HG03558 (cell line): Measurements from ENCODE around the gene ATP1A2.

Source experiments
- ATAC-seq: cut with Tn5 transposase; IDR thresholded peaks from one replicate; pipeline ENCODE4 v1.9.1; 2021; ENCODE audit warnings: moderate number of reproducible peaks; ENCODE audit not compliant: unreplicated experiment; ENCODE audit errors: extremely low read depth

ATP1A2 gene

DNA sequence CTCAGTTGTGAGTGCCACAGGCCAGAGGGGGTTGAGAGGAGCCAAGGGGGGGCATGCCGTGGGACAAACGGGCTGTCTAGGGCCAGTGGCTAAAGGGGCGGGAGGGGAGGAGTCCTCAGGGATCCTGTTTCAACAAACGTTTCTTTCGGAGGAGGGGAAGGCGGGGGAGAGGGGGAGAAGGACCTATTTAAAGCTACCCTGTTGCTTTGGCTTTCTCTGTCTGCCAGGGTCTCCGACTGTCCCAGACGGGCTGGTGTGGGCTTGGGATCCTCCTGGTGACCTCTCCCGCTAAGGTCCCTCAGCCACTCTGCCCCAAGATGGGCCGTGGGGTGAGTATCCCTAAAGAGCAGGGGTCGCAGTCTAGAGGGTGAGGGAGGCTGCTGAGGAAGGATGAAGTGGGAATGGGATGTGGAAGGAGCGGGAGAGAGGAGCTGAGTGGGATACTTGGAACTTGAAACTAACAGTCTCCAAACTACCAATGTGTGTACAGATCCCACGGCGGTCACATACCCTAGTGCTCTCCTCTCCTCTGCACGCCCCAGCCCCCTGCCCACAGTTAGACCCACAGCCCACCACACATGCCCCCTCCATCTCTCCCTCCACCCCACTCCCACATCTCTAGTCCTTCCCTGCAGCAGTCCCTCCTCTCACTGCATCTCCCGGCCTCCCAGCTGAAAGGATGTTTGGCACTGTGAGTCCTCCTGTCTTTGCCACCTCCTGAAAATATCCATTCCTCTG lies at the start of gene ATP1A2:
TSS of gene ATP1A2 (plus strand) at position 215 of the 738 bp plus-strand sequence. CDS start at position 318, 103 bp downstream.
- no peak for ATAC-seq

DNA sequence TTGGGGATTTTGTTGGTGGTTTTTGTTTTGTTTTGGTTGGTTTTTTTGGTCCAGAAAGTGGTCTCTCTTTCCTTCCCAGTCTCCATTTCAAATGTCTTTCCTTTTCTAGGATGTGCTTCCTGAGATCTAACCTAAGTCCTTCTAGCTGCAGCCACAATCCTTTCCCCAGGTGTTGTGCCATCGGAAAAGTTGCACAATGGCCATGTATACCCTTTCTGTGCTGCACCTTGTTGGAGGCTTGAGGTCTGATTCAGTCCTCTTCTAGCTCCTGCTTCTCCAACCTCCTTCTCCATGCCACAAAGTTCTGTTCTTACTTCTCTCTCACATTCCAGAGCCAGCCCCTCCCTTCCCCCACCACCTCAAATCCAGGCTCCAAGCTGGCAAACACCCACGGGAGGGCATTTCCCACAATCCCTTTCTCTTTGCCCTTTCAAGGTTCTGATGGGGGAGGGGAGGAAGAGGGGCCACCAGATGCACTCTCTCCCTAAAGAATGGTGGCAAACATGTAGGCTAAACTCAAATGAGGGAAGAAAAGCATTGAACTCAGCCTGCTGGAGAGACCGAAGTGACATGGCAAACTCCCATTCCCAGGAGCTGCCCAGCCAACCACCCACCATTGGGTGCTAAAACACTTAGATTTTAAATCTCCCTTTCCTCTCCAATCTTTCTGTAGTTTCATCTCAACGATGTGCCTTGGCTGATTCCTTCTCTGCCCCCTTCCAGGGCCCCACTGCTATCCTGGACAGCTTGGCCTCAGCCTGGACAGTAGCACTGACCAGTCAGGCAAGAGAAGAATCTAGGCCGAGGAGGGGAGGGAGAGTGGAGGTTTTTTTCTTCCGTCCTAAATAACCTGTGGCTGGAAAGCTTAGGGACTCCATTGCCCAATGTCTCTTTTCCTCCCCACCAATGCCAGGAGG lies 48.5 kb upstream of the ATP1A2 start:
- ATAC-seq: no peak

DNA sequence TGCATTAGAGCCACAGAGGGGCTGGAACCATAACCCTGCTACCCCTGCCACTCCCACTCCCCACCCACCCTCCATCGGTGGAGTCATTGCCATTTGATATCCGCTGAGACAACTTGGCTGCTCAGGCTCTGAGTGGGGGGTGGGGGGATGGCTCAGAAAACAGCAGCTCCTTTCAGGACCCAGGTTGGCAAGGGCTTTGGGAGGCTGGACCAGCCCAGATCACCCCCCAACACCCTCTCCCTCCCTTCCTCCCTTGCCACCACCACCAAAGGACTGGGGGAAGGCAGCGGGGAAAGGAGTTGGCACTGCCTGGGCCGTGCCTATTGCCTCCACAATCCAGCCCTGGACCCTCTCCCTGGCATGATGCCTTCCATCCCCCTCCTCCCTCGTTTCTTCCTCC lies 47.3 kb upstream of the ATP1A2 start:
- no peak for ATAC-seq

DNA sequence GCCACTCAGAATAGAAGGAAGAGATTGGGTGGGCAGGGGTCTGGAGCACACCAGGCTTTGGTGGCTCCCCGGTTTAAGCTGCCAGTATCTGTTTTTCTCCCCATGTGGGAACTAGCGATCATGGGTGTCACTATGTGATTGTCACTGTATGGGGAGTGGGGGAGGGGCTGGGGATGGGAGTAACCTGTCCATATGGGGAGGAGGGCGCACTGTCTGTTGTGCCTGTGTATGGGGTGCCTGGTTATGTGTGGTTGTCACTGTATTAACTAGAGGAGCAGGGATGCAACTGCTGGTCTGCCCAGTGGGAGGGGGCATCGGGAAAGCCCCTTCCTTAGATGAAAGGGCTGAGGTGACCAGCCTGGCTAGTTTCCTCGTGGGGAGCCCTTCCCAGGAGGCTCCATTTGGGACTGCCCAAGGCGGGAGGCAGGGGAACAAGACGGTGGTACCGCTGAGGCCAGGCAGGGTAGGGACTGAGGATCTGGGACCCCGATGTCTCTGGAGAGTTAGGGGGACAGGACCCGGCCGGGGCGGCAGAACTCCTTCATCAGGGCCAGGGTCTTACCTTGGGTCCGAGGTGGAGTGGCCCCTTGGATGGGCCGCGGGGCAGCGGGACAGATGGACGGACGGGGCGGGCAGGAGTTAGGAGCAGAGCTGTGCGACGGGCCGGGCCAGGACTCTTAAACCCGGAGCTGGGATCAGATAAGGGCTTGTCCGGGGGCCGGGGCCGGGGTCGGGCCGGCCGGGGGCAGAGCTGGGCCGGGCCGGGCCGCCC lies 45.9 kb upstream of the ATP1A2 start, which contains the start of gene KCNJ10:
TSS of gene KCNJ10 (minus strand) at position 701 of the 772 bp plus-strand sequence. CDS start 27,628 bp downstream, outside the sequence.
- ATAC-seq: no peak

GRCh38 chr1:160070243-160071163 lies 45.1 kb upstream of the ATP1A2 start:
- no peak for ATAC-seq

GRCh38 chr1:160071289-160071688 lies 44.3 kb upstream of the ATP1A2 start:
- no peak for ATAC-seq

DNA sequence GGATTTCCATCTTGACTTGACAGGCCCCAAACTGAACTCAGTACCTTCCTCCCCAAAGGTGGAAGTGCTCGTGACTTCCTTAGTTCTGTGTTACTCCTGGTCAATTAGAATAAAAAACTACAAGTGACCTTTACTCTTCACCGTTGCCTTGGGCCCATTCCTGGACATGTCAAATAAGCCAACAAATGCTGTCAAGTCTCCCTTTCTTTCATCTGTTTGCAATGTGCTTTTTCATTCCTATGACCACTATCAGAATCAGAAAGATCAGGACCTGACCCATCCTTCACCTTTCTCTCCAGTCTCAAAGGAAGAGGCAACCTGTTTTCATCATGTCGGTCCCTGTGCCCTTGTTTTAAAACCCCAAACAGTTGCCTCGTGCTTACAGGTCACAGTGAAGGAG lies 40.7 kb upstream of the ATP1A2 start:
- no peak for ATAC-seq

- no peak for ATAC-seq
These were observed 39.7 kb upstream of the ATP1A2 start for GRCh38 chr1:160075836-160076235.

GRCh38 chr1:160076295-160076694 lies 39.3 kb upstream of the ATP1A2 start:
- ATAC-seq: no peak

DNA sequence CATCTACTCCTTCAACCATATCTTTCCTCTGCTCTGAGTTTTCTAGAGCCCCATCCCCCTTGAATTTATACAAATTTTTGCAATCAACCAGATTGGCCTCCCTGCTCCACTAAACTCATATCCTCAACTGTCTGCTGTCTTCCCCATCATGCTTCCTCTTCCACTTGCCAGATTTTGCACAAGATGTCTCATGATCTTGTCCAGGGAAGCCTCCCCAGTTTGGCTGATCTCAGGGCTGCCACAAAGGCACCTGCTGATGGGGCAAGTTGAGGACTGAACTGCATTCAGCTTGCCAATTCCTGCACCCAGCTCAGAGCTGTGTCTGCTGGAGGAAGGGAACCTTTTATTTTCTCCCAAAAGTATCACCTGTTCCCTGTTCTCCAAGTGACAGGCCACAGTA lies 38.1 kb upstream of the ATP1A2 start:
- no peak for ATAC-seq

- no peak for ATAC-seq
These were observed 36.9 kb upstream of the ATP1A2 start for GRCh38 chr1:160078512-160079195.

GRCh38 chr1:160079448-160079847 lies 36.1 kb upstream of the ATP1A2 start:
- no peak for ATAC-seq

DNA sequence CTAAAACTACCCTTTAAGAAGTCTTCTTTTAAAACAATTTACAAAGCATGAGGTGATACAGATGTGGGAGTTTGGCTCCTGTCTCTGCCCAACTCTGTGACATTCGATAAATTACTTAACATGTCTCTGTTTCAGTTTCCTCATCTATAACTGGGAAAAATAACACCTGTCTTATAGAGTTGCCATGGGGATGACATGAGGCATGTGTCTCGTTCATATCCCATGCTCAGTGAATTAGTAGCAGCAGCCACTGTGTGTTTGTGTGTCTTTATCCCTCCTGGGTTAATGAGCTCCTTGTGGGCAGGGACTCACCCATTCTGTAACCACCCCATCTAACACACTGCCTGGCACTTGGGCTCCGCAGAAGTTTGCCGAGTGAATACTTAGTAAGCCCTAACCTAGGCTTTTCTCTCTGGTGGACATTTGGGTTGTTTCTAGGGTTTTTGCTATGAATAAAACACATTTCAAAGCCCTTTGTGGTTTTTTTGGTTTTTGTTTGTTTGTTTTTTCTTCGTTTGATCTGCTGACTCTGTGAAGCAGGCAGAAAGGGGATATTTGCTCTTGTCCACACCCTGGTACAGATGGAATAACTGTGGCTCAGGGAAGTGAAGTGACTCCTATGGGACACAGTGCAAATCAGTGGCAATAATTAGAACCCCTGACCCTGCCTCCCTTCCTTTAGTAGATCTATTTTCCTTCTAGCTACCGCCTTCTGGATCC lies 35.0 kb upstream of the ATP1A2 start:
- ATAC-seq: no peak

- ATAC-seq: no peak
These were observed 34.2 kb upstream of the ATP1A2 start, which contains the start of gene KCNJ9 for GRCh38 chr1:160081261-160081936. Gene KCNJ9 (plus strand): TSS chr1:160081538. CDS start chr1:160084031, 2,493 bp downstream.

GRCh38 chr1:160082487-160082886 lies 33.1 kb upstream of the ATP1A2 start:
- ATAC-seq: no peak

GRCh38 chr1:160082926-160083325 lies 32.6 kb upstream of the ATP1A2 start:
- ATAC-seq: no peak

GRCh38 chr1:160083968-160084770 lies 31.4 kb upstream of the ATP1A2 start:
- ATAC-seq: no peak
